ENCODE data around the gene MATN4. TPM values are rescaled to one million over a fixed set of nuclear protein-coding genes. Genes with fewer than 3 reads are reported as not detected.
A peak's percentile ranks its signal among the peaks of the same experiment; 100 is the strongest.

The MATN4 gene
- total and polyA plus RNA-seq, 2 of the 13 experiments (the other 11 are each of a cell fraction or from before 2014, with no cell fraction given): not detected

- TF ChIP-seq AFF4 (CRISPR knock-in tag; IDR thresholded peaks at IDR 0.05) (no peak), MED8 (CRISPR knock-in tag; IDR thresholded peaks at IDR 0.05; ENCODE audit: insufficient replicate concordance) (no peak), RELA (CRISPR knock-in tag; IDR thresholded peaks at IDR 0.05) (0 out of 2 replicates have a peak, but pooled peaks have one; percentile 76), ZNF740 (CRISPR knock-in tag; IDR thresholded peaks at IDR 0.05) (no peak), ATF7 (IDR thresholded peaks at IDR 0.05) (no peak), ATF7 (CRISPR knock-in tag; IDR thresholded peaks at IDR 0.05) (no peak), CERS6 (CRISPR knock-in tag; IDR thresholded peaks at IDR 0.05) (no peak), DNMT1 (CRISPR knock-in tag; IDR thresholded peaks at IDR 0.05) (peak; percentile 34; the same call in 1 of the 2 replicates), XRCC5 (optimal IDR thresholded peaks at IDR 0.05; ENCODE audit: low read length) (peak; percentile 92), DBP (CRISPR knock-in tag; IDR thresholded peaks at IDR 0.05; ENCODE audit: not compliant biosample characterization) (no peak), FOXP4 (CRISPR knock-in tag; IDR thresholded peaks at IDR 0.05) (no peak), ZNF563 (CRISPR knock-in tag; IDR thresholded peaks at IDR 0.05) (no peak), KLF13 (CRISPR knock-in tag; IDR thresholded peaks at IDR 0.05) (no peak; the same call in 1 of the 2 replicates), ZXDC (CRISPR knock-in tag; IDR thresholded peaks at IDR 0.05) (0 out of 2 replicates have a peak, but pooled peaks have one; percentile 52), ZGPAT (CRISPR knock-in tag; IDR thresholded peaks at IDR 0.05) (no peak; the same call in 1 of the 2 replicates), MXD3 (CRISPR knock-in tag; IDR thresholded peaks at IDR 0.05) (no peak)
Measured at GRCh38 chr20:45311589-45312211, 3.6 kb upstream of the MATN4 start (continued).
